HUES6 (cell line): Measurements from ENCODE around the gene ERC2.

Experiments used
- H3K27ac ChIP-seq: 2 replicates; pipeline ENCODE4 v1.7.0; 2013; ENCODE audit warnings: low read depth, mild to moderate bottlenecking, low read length, inconsistent platforms
- H3K27me3 ChIP-seq: 2 replicates; pipeline ENCODE4 v1.6.1; 2013; ENCODE audit warnings: low read length; ENCODE audit not compliant: control insufficient read depth, insufficient read depth
- H3K36me3 ChIP-seq: 2 replicates; pipeline ENCODE4 v1.6.1; 2013; ENCODE audit warnings: low read length; ENCODE audit not compliant: control insufficient read depth, insufficient read depth
- H3K4me1 ChIP-seq: 2 replicates; pipeline ENCODE4 v1.6.1; 2013; ENCODE audit warnings: low read length; ENCODE audit not compliant: control insufficient read depth, insufficient read depth
- H3K4me3 ChIP-seq: 2 replicates; pipeline ENCODE4 v1.5.1; 2013; ENCODE audit warnings: low read depth, low read length
- H3K9ac ChIP-seq: one replicate; pipeline ENCODE4 v1.6.1; 2013; ENCODE audit warnings: mild to moderate bottlenecking, low read length
- H3K9me3 ChIP-seq: 2 replicates; pipeline ENCODE4 v1.6.1; 2013; ENCODE audit warnings: low read depth, low read length; ENCODE audit not compliant: control insufficient read depth, insufficient read depth

The ERC2 gene

GRCh38 chr3:55676643-55677042 lies 791.6 kb downstream of the ERC2 start:
- Histone ChIP-seq H3K36me3 (no peaks in the 10 kb centered on the region), H3K9me3 (no peaks in the 10 kb centered on the region), H3K4me3 (no peak overlapping the region), H3K27me3 (no peaks in the 10 kb centered on the region), H3K4me1 (peaks cover 6% of the 10 kb centered on the region; the same call in 1 of the 2 replicates), H3K27ac (no peak overlapping the region), H3K9ac (no peak overlapping the region)

GRCh38 chr3:55675478-55675877 lies 792.8 kb downstream of the ERC2 start:
- H3K36me3 ChIP-seq, result no peaks in the 10 kb centered on the region
- no peaks in the 10 kb centered on the region for H3K27me3 ChIP-seq
- H3K9me3 ChIP-seq, result no peaks in the 10 kb centered on the region
- H3K4me3 ChIP-seq, result no peak overlapping the region
- no peak overlapping the region for H3K27ac ChIP-seq
- no peaks in the 10 kb centered on the region for H3K4me1 ChIP-seq
- no peak overlapping the region for H3K9ac ChIP-seq

GRCh38 chr3:55673764-55674163 lies 794.5 kb downstream of the ERC2 start:
- Histone ChIP-seq H3K27me3 (no peaks in the 10 kb centered on the region), H3K9me3 (no peaks in the 10 kb centered on the region), H3K4me1 (no peaks in the 10 kb centered on the region), H3K36me3 (no peaks in the 10 kb centered on the region), H3K9ac (no peak overlapping the region), H3K4me3 (no peak overlapping the region), H3K27ac (no peak overlapping the region)

GRCh38 chr3:55669133-55669532 lies 799.1 kb downstream of the ERC2 start:
- Histone ChIP-seq H3K9ac (no peak overlapping the region), H3K27me3 (no peaks in the 10 kb centered on the region), H3K4me3 (no peak overlapping the region), H3K36me3 (no peaks in the 10 kb centered on the region), H3K4me1 (peaks cover 14% of the 10 kb centered on the region), H3K9me3 (no peaks in the 10 kb centered on the region), H3K27ac (no peak overlapping the region)

GRCh38 chr3:55668359-55668758 lies 799.9 kb downstream of the ERC2 start:
- Histone ChIP-seq H3K27me3 (no peaks in the 10 kb centered on the region), H3K9ac (no peak overlapping the region), H3K4me3 (no peak overlapping the region), H3K36me3 (no peaks in the 10 kb centered on the region), H3K9me3 (no peaks in the 10 kb centered on the region), H3K27ac (no peak overlapping the region), H3K4me1 (peaks cover 22% of the 10 kb centered on the region)

GRCh38 chr3:55664387-55664786 lies 803.9 kb downstream of the ERC2 start:
- no peak overlapping the region for H3K4me3 ChIP-seq
- no peaks in the 10 kb centered on the region for H3K9me3 ChIP-seq
- peak overlapping the region; percentile 31; the same call in 1 of the 2 replicates for H3K27ac ChIP-seq
- H3K9ac ChIP-seq, result no peak overlapping the region
- H3K27me3 ChIP-seq, result no peaks in the 10 kb centered on the region
- no peaks in the 10 kb centered on the region for H3K36me3 ChIP-seq
- H3K4me1 ChIP-seq, result peaks cover 40% of the 10 kb centered on the region

GRCh38 chr3:55662683-55663082 lies 805.6 kb downstream of the ERC2 start:
- H3K4me3 ChIP-seq, result no peak overlapping the region
- peaks cover 52% of the 10 kb centered on the region for H3K4me1 ChIP-seq
- H3K27ac ChIP-seq, result no peak overlapping the region

GRCh38 chr3:55661571-55661970 lies 806.7 kb downstream of the ERC2 start:
- Histone ChIP-seq H3K4me3 (no peak overlapping the region), H3K27ac (no peak overlapping the region), H3K9me3 (no peaks in the 10 kb centered on the region), H3K4me1 (peaks cover 52% of the 10 kb centered on the region), H3K9ac (no peak overlapping the region), H3K27me3 (no peaks in the 10 kb centered on the region), H3K36me3 (no peaks in the 10 kb centered on the region)

More at GRCh38 chr3:55662683-55663082, 805.6 kb downstream of the ERC2 start:
- Histone ChIP-seq H3K27me3 (no peaks in the 10 kb centered on the region), H3K9me3 (no peaks in the 10 kb centered on the region), H3K9ac (no peak overlapping the region), H3K36me3 (no peaks in the 10 kb centered on the region)

- Histone ChIP-seq H3K4me1 (peaks cover 52% of the 10 kb centered on the region), H3K27ac (no peak overlapping the region), H3K4me3 (no peak overlapping the region), H3K9me3 (no peaks in the 10 kb centered on the region), H3K9ac (no peak overlapping the region), H3K27me3 (no peaks in the 10 kb centered on the region), H3K36me3 (no peaks in the 10 kb centered on the region)
Measured at GRCh38 chr3:55661141-55661540, 807.1 kb downstream of the ERC2 start.

GRCh38 chr3:55660642-55661041 lies 807.6 kb downstream of the ERC2 start:
- no peaks in the 10 kb centered on the region for H3K9me3 ChIP-seq
- no peak overlapping the region for H3K27ac ChIP-seq
- H3K4me3 ChIP-seq, result no peak overlapping the region
- no peaks in the 10 kb centered on the region for H3K27me3 ChIP-seq
- no peaks in the 10 kb centered on the region for H3K36me3 ChIP-seq
- H3K9ac ChIP-seq, result no peak overlapping the region
- peaks cover 52% of the 10 kb centered on the region for H3K4me1 ChIP-seq

- Histone ChIP-seq H3K4me1 (peaks cover 44% of the 10 kb centered on the region), H3K27ac (no peak overlapping the region), H3K9ac (no peak overlapping the region), H3K9me3 (no peaks in the 10 kb centered on the region), H3K4me3 (no peak overlapping the region), H3K27me3 (no peaks in the 10 kb centered on the region), H3K36me3 (no peaks in the 10 kb centered on the region)
Measured at GRCh38 chr3:55659701-55660100, 808.6 kb downstream of the ERC2 start.
